ENCODE measurements around the gene IGLL5. TPM values are rescaled to one million over a fixed set of nuclear protein-coding genes. Genes with fewer than 3 reads are reported as not detected.
"Not testable (repeated sequence)": the region's sequence is repeated elsewhere in the genome, so short reads cannot be mapped to it uniquely, and the experiment has no call there.

IGLL5 gene
- total RNA-seq, 1 donor from 2014 or later: not detected

DNA sequence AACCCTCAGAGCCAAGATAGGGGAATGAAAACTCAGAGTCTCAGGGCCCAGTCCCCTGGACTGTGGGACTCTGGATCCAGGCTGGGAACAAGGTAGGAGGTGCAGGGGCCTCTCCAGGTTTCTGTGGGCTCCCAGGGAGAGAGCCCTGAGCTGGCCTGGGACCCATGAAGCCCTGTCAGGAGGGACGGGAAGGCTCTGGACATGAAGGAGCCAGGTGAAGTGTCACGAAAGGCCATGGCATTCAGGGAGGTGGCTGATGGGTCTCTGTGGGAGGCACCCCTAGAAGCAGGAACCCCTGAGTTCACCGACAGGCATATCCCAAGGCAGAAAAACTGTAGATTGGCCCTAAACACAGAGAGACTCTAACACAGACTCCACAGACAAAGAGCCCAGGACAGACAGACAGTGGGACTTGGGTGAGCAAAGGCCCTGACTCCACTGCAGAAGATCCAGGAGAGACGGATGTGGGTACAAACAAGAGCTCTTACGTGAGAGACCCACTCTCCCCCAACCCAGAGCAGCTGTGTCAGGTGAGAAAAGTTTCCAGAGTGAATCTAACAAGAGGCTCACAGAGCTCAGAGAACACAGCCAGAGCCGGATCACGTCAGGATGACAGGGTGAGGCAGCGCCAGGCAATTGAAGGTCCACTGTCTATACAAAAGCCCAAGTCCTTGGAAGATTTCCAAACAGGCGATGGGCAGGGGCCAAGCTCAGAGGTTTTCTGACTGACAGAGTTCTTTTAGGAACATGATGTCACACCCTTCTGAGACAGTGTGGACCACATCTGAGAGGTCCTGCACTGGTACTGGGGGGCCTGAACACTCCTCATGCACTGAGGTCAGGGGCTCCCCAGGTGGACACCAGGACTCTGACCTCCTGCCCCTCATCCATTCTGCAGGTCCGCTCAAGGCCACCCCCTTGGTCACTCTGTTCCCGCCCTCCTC is 27.4 kb downstream of the IGLL5 start:
- DNase-seq (ENCODE audit: low read depth, low spot score): no peak

GRCh38 chr22:22915670-22916035 is 28.0 kb downstream of the IGLL5 start:
- no peak for DNase-seq (ENCODE audit: low read depth, low spot score)

- DNase-seq (ENCODE audit: low read depth, low spot score): no peak
These were observed 28.8 kb downstream of the IGLL5 start for GRCh38 chr22:22916215-22916951.

- DNase-seq (ENCODE audit: low read depth, low spot score): no peak
These were observed 29.3 kb downstream of the IGLL5 start for GRCh38 chr22:22916952-22917290.

GRCh38 chr22:22917377-22917776 is 29.8 kb downstream of the IGLL5 start:
- no peak for DNase-seq (ENCODE audit: low read depth, low spot score)

- DNase-seq (ENCODE audit: low read depth, low spot score): no peak
These were observed 30.8 kb downstream of the IGLL5 start for GRCh38 chr22:22918297-22918965.

- no peak for DNase-seq (ENCODE audit: low read depth, low spot score)
These were observed 31.4 kb downstream of the IGLL5 start for GRCh38 chr22:22919041-22919440.

DNA sequence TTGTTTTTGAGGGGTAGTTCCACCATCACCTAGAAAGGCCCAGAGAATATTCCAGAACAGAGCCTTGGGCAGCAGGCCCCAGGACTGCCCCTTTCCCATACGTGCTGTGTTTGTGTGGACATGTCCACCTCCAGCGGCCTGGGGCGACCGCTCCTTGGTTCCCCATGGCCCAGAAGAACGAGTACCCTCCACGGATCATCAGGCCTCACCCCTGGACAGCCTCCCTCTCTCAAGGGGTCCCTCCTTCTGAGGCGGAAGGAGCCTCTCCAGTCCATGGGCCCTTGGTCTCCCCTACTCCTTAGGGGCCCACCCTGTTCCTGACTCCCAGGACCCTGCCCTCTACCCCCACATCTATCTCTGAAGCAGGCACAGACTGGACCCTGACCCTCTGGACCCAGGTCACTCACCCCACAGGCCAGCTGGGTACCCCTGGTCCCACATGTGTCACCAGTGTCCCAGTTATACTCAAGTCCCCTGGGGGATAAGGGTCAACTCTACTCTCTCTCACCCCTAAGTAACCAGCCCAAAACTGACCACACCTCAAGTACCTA is 32.6 kb downstream of the IGLL5 start:
- DNase-seq (ENCODE audit: low read depth, low spot score): no peak

DNA sequence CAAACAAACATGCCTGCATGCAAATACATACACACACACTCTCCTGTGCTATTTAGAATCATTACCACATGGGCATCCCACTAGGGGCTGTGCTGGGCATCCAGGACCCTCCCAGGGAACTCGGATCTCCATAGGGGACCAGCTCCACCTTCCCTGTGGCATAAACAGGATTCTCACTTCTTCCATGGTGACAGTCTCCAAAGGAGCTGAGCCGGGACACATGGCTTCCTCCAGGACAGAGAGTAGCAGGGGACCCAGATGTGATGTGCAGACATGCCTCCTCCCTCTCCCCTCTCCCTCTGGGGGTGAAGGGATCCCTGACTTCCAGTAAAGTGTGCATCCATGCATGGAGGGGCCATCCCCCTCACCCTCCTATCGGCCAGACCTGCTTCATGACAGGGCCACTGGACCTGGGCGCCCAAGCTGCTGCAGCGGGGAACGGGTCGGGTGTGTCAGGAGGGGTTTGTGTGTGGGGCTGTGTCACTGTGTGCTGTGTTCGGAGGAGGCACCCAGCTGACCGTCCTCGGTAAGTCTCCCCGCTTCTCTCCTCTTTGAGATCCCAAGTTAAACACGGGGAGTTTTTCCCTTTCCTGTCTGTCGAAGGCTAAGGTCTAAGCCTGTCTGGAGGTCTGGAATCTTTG is 33.4 kb downstream of the IGLL5 start:
- DNase-seq (ENCODE audit: low read depth, low spot score): no peak

DNA sequence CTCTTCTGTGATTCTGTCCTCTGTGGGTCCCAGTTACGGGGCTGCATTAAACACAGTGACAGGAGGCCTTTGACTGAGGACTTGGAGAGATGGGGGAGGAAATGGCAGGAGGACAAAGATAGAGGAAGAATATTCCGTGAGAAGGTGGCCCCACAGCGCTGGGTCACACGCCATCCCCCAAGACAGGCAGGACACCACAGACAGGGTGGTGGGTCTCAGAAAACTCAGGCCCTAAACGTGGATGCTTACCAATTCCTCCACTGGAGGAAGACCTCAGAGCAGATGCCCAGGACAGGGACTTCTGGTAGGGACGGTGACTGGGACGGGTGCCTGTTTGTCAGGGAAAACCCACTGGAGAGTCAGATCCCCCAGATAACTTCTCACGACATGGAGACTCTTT is 34.0 kb downstream of the IGLL5 start:
- no peak for DNase-seq (ENCODE audit: low read depth, low spot score)

DNA sequence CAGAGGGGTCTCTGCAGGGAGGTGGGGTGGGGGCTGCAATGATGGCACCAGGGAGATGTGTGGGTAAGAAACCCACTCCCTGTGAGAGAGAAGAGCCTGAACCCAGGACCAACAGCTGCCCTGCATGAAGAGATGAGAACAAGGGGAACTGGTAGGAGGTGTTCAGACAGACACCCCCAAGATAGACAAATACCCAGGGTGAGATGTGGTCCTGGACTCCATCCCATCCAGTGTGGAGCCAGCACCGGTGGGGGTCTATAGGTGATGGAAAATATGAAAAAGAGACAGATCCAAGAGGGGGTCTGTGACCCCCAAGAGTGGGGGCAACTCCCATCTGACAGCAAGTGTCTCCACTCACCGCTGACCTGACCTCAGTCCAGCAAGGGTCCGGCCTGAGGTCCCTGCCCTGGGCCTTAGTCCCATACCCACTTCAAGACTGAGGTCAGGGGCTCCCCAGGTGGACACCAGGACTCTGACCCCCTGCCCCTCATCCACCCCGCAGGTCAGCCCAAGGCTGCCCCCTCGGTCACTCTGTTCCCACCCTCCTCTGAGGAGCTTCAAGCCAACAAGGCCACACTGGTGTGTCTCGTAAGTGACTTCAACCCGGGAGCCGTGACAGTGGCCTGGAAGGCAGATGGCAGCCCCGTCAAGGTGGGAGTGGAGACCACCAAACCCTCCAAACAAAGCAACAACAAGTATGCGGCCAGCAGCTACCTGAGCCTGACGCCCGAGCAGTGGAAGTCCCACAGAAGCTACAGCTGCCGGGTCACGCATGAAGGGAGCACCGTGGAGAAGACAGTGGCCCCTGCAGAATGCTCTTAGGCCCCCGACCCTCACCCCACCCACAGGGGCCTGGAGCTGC is 34.7 kb downstream of the IGLL5 start:
- DNase-seq (ENCODE audit: low read depth, low spot score): not testable (repeated sequence)

DNA sequence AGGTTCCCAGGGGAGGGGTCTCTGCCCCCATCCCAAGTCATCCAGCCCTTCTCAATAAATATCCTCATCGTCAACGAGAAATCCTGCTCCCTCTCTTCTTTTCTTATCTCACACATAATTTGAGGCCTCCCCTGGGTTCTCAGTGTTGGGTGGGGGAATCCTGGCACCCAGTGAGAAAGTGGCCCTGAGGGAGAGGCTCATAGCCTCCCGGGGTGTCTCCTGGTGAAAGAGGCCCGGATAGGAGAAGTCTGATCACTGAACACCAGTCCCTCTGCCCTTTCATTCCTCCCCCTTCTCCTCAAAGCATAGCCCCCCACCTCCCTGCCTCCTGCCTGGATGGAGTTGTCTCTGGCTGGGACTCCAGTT is 35.3 kb downstream of the IGLL5 start:
- no peak for DNase-seq (ENCODE audit: low read depth, low spot score)

GRCh38 chr22:22923379-22923778 is 35.8 kb downstream of the IGLL5 start:
- no peak for DNase-seq (ENCODE audit: low read depth, low spot score)

DNA sequence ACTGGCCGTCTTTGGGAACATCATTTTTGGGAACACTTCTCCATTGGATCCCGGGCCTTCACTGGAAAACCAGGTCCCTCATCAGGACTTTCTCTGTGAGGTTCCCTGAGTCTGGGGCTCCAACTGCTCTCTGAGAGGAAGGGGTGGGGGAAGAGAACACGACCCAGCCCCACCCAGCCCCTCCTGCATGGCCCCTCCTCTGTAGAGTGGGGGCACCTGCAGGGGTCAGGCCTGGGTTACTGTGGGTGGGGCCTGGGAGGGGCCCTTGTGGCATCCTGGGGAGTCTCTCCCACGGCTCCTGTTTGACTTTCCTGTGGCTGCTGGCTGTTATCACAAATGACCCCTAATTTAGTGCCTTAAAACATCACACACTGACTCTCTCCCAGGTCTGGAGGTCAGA is 36.3 kb downstream of the IGLL5 start:
- DNase-seq (ENCODE audit: low read depth, low spot score): no peak

- DNase-seq (ENCODE audit: low read depth, low spot score): no peak
These were observed 36.9 kb downstream of the IGLL5 start for GRCh38 chr22:22924369-22925145.

DNA sequence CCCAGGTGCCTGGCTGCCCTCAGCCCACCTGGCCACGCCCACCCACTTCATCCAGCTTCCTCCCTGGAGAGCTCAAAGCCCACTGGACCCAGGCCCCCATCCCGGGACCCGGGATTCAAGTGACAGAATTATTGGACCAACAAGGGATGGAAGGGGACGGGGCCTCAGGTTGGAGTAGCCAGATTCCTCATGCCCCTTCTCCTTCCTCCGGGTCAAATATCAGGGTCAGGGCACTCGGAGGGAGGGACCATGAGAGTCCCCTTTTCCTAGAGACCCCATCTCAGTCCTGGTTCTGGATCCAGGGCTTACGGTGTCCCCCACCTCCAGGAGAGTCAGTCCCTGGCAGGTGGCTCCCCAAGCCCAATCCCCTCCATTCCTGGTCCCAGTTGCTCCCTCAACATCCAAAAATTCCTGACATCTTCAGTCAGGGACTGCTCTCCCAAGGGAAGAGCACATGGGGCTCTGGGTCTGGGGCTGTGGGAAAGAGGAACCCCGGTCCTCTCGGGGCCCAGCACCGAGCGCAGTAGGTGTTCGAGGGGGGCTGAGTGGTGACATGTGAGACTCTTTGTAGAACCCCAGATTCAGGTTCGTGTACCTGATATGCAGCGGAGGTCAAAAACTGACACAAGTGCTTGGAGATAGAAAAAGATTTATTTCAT is 37.7 kb downstream of the IGLL5 start:
- no peak for DNase-seq (ENCODE audit: low read depth, low spot score)

- DNase-seq (ENCODE audit: low read depth, low spot score): no peak
These were observed 38.3 kb downstream of the IGLL5 start for GRCh38 chr22:22925805-22926369.

GRCh38 chr22:22926370-22927195 is 39.0 kb downstream of the IGLL5 start:
- no peak for DNase-seq (ENCODE audit: low read depth, low spot score)

Data from pulmonary artery endothelial cell (primary cell).